Neural progenitor cell (in vitro differentiated cells): Measurements from ENCODE around the gene DARS1. TPM values are rescaled to one million over a fixed set of nuclear protein-coding genes. Genes with fewer than 3 reads are reported as not detected.

Experiments
- DNase-seq: peaks from one replicate; pipeline ENCODE4 v3.0.0-alpha.2; 2016; ENCODE audit warnings: low spot score
- H2AFZ ChIP-seq: fragments of 200-600 bp; sonication (generic); replicated peaks from 2 replicates; pipeline ENCODE4 v1.6.1; 2016; ENCODE audit warnings: antibody characterized with exemption
- H3F3A ChIP-seq: fragments of 200-600 bp; sonication (generic); 2 replicates; pipeline ENCODE4 v1.6.1; 2016; ENCODE audit warnings: antibody characterized with exemption, low read depth
- H3K27ac ChIP-seq: fragments of 200-600 bp; sonication (generic); 2 replicates; pipeline ENCODE4 v1.5.1; 2016; ENCODE audit warnings: mild to moderate bottlenecking
- H3K27me3 ChIP-seq: fragments of 200-600 bp; sonication (generic); 2 replicates; pipeline ENCODE4 v1.6.1; 2016; ENCODE audit warnings: mild to moderate bottlenecking, moderate library complexity
- H3K36me3 ChIP-seq: fragments of 200-600 bp; sonication (generic); 2 replicates; pipeline ENCODE4 v1.5.1; 2016
- H3K4me1 ChIP-seq: fragments of 200-600 bp; sonication (generic); 2 replicates; pipeline ENCODE4 v1.6.1; 2016; ENCODE audit warnings: mixed run types
- H3K4me2 ChIP-seq: fragments of 200-600 bp; sonication (generic); 2 replicates; pipeline ENCODE4 v1.6.1; 2016
- H3K4me3 ChIP-seq: fragments of 200-600 bp; sonication (generic); 2 replicates; pipeline ENCODE4 v1.5.1; 2016
- H3K79me2 ChIP-seq: fragments of 200-600 bp; sonication (generic); 2 replicates; pipeline ENCODE4 v1.6.1; 2016; ENCODE audit warnings: low read depth
- H3K9ac ChIP-seq: fragments of 200-600 bp; sonication (generic); 2 replicates; pipeline ENCODE4 v1.6.1; 2016
- H3K9me3 ChIP-seq: fragments of 200-600 bp; sonication (generic); 2 replicates; pipeline ENCODE4 v1.5.1; 2016; ENCODE audit warnings: low read depth
- H4K20me1 ChIP-seq: fragments of 200-600 bp; sonication (generic); 2 replicates; pipeline ENCODE4 v1.6.1; 2016; ENCODE audit warnings: low read depth
- H3K27ac Mint-ChIP-seq: 3 replicates; pipeline ENCODE4 v1.8.0; 2021; ENCODE audit warnings: mixed read lengths
- H3K27me3 Mint-ChIP-seq: 2 replicates; pipeline ENCODE4 v1.8.0; 2022; ENCODE audit warnings: low read depth, mild to moderate bottlenecking, inconsistent platforms, moderate library complexity, mixed read lengths; ENCODE audit not compliant: insufficient read depth
- H3K36me3 Mint-ChIP-seq: 3 replicates; pipeline ENCODE4 v1.8.0; 2021; ENCODE audit warnings: mixed read lengths
- H3K4me1 Mint-ChIP-seq: 3 replicates; pipeline ENCODE4 v1.8.0; 2021; ENCODE audit warnings: mixed read lengths
- H3K4me3 Mint-ChIP-seq: 3 replicates; pipeline ENCODE4 v1.8.0; 2021; ENCODE audit warnings: mild to moderate bottlenecking, moderate library complexity, mixed read lengths
- H3K9me3 Mint-ChIP-seq: 3 replicates; pipeline ENCODE4 v1.8.0; 2020; ENCODE audit warnings: mixed read lengths
- EZH2 ChIP-seq: fragments of 200-600 bp; sonication (generic); IDR thresholded peaks from 2 replicates; pipeline ENCODE4 v1.6.1; 2017; ENCODE audit warnings: antibody characterized with exemption, mild to moderate bottlenecking, moderate library complexity
- EZH2phosphoT487 ChIP-seq: fragments of 200-600 bp; sonication (generic); IDR thresholded peaks from 2 replicates; pipeline ENCODE4 v1.6.1; 2017; ENCODE audit warnings: antibody characterized with exemption
- total RNA-seq: library from RNA; depleted of rRNA; stranded (reverse); fragments of >200 nt; gene quantifications from 2 replicates; pipeline ENCODE4 v1.2.3, GENCODE V29; 2015; ENCODE audit warnings: low replicate concordance
- TF ChIP-seq, protein P1 (sequence below): fragments of 200-600 bp; sonication (generic); IDR thresholded peaks from 2 replicates; pipeline ENCODE4 v1.5.1; 2017; ENCODE audit warnings: antibody characterized with exemption, mild to moderate bottlenecking

Gene DARS1
- total RNA-seq, 1 donor from 2014 or later, result 227 TPM

DNA sequence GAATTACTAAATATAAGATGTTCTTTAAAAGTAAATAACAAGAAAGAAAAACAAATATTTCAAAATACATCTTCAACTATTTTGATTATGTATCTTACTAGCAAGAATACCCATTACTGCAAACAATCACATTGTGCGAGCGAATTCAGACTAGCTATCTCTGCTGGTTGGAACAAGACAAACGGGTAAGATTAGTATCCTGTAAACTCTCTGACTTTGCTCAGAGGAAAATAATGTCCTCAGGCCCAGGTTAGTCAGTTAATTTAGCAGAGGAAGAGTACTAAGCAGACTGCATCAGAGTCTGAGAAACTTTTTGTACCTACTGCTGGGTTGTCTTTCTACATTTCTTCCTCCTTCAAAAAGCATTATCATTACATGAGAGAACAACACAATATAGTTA lies 58.8 kb downstream of the DARS1 start:
- H3K4me1 ChIP-seq, result no peaks in the 10 kb centered on the region
- no peak overlapping the region for H3K9ac ChIP-seq
- H3F3A ChIP-seq, result no peaks in the 10 kb centered on the region
- H3K27me3 ChIP-seq, result no peaks in the 10 kb centered on the region
- H3K79me2 ChIP-seq, result no peaks in the 10 kb centered on the region
- H3K27me3 Mint-ChIP-seq, result no peaks in the 10 kb centered on the region
- H3K36me3 Mint-ChIP-seq, result peaks cover 22% of the 10 kb centered on the region
- no peak for TF ChIP-seq EZH2phosphoT487
- no peak for TF ChIP-seq EZH2
- TF ChIP-seq, protein P1, sequence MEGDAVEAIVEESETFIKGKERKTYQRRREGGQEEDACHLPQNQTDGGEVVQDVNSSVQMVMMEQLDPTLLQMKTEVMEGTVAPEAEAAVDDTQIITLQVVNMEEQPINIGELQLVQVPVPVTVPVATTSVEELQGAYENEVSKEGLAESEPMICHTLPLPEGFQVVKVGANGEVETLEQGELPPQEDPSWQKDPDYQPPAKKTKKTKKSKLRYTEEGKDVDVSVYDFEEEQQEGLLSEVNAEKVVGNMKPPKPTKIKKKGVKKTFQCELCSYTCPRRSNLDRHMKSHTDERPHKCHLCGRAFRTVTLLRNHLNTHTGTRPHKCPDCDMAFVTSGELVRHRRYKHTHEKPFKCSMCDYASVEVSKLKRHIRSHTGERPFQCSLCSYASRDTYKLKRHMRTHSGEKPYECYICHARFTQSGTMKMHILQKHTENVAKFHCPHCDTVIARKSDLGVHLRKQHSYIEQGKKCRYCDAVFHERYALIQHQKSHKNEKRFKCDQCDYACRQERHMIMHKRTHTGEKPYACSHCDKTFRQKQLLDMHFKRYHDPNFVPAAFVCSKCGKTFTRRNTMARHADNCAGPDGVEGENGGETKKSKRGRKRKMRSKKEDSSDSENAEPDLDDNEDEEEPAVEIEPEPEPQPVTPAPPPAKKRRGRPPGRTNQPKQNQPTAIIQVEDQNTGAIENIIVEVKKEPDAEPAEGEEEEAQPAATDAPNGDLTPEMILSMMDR, result no peak
- H3K4me3 Mint-ChIP-seq, result no peak overlapping the region
- no peak overlapping the region for H3K4me2 ChIP-seq
- H3K4me1 Mint-ChIP-seq, result no peaks in the 10 kb centered on the region
- no peak overlapping the region for H3K27ac ChIP-seq
- H3K9me3 Mint-ChIP-seq, result no peaks in the 10 kb centered on the region
- no peak overlapping the region for H3K4me3 ChIP-seq
- H3K27ac Mint-ChIP-seq, result no peak overlapping the region
- no peaks in the 10 kb centered on the region for H4K20me1 ChIP-seq
- H3K36me3 ChIP-seq, result peaks cover 2% of the 10 kb centered on the region
- no peaks in the 10 kb centered on the region for H3K9me3 ChIP-seq
- no peak overlapping the region for H2AFZ ChIP-seq
- no peak for DNase-seq

DNA sequence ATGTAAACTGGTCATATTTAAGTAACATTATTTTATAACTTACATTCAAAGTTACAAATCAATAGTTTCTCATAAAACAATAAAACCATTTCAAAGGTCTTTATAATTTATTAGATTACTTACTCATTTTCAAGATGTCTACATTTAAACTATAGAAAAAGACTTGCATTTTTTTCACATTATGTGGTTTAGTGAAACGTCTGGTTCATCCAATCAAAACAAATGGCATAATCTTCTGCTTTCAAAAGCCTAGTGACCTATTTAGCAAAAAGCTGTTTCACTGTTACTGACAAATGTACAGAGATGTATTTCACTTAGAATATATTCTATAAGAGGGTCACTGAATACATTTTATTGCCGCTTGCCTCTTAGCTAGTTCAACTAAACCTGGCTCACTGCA lies 59.9 kb downstream of the DARS1 start:
- TF ChIP-seq, protein P1, result no peak
- TF ChIP-seq EZH2phosphoT487 (no peak), EZH2 (no peak)
- H2AFZ ChIP-seq, result no peak overlapping the region
- H3K36me3 Mint-ChIP-seq, result peaks cover 13% of the 10 kb centered on the region
- no peaks in the 10 kb centered on the region for H3K4me1 Mint-ChIP-seq
- H3K9me3 Mint-ChIP-seq, result no peaks in the 10 kb centered on the region
- H3K4me3 Mint-ChIP-seq, result no peak overlapping the region
- no peak overlapping the region for H3K4me3 ChIP-seq
- H3K27me3 ChIP-seq, result no peaks in the 10 kb centered on the region
- H3K27ac Mint-ChIP-seq, result no peak overlapping the region
- H3K27me3 Mint-ChIP-seq, result no peaks in the 10 kb centered on the region
- no peaks in the 10 kb centered on the region for H3K4me1 ChIP-seq
- H3F3A ChIP-seq, result no peaks in the 10 kb centered on the region
- no peak overlapping the region for H3K4me2 ChIP-seq
- H3K9me3 ChIP-seq, result no peaks in the 10 kb centered on the region
- H4K20me1 ChIP-seq, result no peaks in the 10 kb centered on the region
- H3K79me2 ChIP-seq, result no peaks in the 10 kb centered on the region
- H3K9ac ChIP-seq, result no peak overlapping the region
- H3K36me3 ChIP-seq, result no peaks in the 10 kb centered on the region
- DNase-seq, result no peak
- no peak overlapping the region for H3K27ac ChIP-seq

DNA sequence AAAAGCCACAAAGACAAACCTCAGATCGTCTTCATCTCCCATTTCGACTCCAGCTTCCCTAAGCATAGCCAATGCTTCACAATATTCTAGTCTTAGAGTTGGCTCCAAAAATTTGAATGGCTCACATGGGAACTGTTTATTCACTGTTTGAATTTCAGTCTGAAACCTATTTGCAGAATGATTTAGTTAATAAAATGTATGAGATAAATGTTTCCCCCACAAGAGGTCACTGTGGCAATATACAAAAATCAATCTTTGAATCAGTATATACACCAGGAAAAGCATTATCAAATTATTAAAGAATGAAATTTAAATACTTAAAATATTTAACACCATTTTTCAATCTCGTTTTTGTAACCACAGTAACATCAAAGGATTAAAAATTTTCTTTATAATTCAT lies 69.2 kb downstream of the DARS1 start:
- Histone ChIP-seq H3K9me3 (no peaks in the 10 kb centered on the region), H3K79me2 (no peaks in the 10 kb centered on the region), H2AFZ (no peak overlapping the region), H3K4me3 (no peak overlapping the region), H3F3A (peaks cover 29% of the 10 kb centered on the region), H3K4me2 (no peak overlapping the region), H3K4me1 (no peaks in the 10 kb centered on the region), H4K20me1 (no peaks in the 10 kb centered on the region), H3K36me3 (peaks cover 8% of the 10 kb centered on the region), H3K9ac (no peak overlapping the region), H3K27ac (no peak overlapping the region), H3K27me3 (no peaks in the 10 kb centered on the region)
- no peaks in the 10 kb centered on the region for H3K4me1 Mint-ChIP-seq
- peaks cover 7% of the 10 kb centered on the region for H3K36me3 Mint-ChIP-seq
- no peak overlapping the region for H3K4me3 Mint-ChIP-seq
- H3K27me3 Mint-ChIP-seq, result no peaks in the 10 kb centered on the region
- H3K27ac Mint-ChIP-seq, result no peak overlapping the region
- H3K9me3 Mint-ChIP-seq, result no peaks in the 10 kb centered on the region
- DNase-seq, result peak; percentile 20
- TF ChIP-seq EZH2, result no peak
- TF ChIP-seq, protein P1, result peak; percentile 55

DNA sequence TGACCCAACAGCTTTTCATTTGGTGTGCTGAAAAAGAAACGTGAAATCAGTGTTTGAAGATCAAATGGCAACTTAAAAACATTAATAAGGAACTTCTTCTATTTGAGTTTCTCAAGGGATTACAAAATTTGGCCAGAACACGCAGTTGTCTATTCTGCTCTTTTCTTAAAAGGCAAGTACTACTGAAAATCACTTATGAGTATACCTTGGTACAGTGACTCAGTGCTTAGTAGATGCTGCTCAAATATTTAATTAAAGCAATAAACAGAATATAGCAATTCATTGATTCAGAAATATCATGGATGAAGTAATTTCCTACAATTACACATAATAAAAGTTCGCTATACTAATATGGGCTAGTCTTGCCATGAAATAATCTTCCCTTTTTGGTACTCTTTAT lies 70.9 kb downstream of the DARS1 start:
- H3K9me3 Mint-ChIP-seq, result no peaks in the 10 kb centered on the region
- no peaks in the 10 kb centered on the region for H3K4me1 Mint-ChIP-seq
- no peaks in the 10 kb centered on the region for H3K4me1 ChIP-seq
- H3K27ac ChIP-seq, result no peak overlapping the region
- no peak overlapping the region for H3K4me3 Mint-ChIP-seq
- no peaks in the 10 kb centered on the region for H3K27me3 Mint-ChIP-seq
- no peak overlapping the region for H3K9ac ChIP-seq
- H3K79me2 ChIP-seq, result no peaks in the 10 kb centered on the region
- no peak overlapping the region for H3K4me2 ChIP-seq
- no peaks in the 10 kb centered on the region for H3K9me3 ChIP-seq
- DNase-seq, result no peak
- H3K27ac Mint-ChIP-seq, result no peak overlapping the region
- H2AFZ ChIP-seq, result no peak overlapping the region
- H3K36me3 ChIP-seq, result peaks cover 14% of the 10 kb centered on the region
- TF ChIP-seq EZH2 (no peak), EZH2phosphoT487 (no peak)
- TF ChIP-seq, protein P1, result no peak
- peaks cover 26% of the 10 kb centered on the region for H3F3A ChIP-seq
- no peak overlapping the region for H3K4me3 ChIP-seq
- H3K36me3 Mint-ChIP-seq, result peaks cover 11% of the 10 kb centered on the region
- H4K20me1 ChIP-seq, result no peaks in the 10 kb centered on the region
- H3K27me3 ChIP-seq, result no peaks in the 10 kb centered on the region
